ENCODE results near the gene CSF1.
A peak's percentile ranks its signal among the peaks of the same experiment; 100 is the strongest.

CSF1 gene

DNA sequence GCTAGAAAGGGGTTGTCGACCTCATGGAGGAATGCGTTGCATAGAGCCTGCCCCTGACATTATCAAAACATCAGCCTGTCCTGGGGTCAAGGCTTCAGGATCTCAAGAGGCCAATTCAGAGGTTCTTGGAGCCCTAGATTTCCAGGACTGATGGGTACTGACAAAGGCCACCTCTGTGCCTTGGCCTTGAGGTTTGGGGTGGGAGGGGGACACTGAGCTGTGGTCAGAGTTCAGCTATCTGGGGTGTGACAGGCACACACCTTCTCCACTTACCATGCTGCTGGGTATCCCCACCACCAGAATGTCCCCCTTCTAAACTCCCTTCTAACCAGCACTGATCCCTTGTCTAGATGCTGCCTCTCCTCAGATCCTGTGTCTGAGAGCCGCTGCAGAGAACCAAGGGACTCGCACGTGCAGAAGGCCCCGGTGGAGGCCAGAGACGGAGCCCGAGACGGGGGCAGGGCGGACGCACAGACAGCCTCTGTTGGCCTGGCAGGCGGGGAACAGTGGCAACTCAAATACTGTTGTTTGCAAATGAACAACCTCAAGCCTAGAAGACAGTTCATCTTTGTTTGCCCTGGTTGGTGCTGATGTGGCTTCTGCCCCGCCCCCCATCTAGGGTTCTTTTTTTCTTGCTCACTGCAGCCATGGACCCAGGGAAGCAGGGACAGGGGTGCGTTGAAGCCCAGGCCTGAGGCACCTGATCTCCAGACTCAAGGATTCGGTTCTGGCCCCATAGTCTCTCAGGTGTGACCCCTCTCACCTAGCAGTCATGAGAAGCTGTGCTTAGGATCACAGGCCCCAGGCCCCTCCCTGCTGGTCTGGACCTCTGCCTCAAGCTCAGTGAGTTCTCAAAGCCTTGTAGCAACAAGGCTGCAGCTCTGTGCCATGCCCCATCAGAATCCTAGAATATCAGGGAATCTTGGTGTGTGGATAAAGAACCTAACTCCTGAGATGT lies 28.1 kb upstream of the CSF1 start:
- no peak for DNase-seq

DNA sequence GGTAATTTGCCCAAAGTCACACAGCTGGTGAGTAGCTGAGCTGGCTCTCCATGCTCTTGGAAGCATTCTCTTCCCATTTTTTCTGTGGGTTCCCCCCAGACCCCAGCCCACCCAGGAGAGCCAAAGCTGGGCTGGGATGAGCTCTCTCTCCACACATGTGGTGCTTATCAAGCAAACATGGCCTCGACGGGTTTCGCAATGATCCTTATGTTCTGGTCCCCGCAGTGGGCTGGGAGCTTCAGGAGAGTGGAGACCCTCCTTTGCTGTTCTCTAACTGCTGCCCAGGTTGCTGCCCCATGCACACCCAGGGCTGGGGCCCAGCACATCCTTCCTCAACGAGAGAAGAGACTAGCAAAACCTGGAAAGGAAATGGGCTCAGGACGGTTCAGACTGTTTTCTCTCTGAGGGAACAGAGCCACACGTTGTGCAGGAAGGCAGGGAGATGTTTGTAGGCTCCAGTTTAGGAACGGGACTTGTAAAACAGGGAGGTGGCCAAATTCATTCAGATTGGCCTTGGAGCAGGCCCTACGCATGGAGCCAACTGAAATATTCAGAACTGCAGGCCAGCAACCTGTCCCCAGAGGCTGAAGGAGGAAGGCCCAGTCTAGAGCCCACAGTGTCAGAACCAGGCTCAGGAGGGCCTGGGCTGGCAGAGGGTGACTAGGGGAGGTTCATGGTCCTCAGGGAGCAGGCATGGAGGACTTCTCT lies 27.2 kb upstream of the CSF1 start:
- DNase-seq: peak in 1 of 2 experiments; percentile 25

DNA sequence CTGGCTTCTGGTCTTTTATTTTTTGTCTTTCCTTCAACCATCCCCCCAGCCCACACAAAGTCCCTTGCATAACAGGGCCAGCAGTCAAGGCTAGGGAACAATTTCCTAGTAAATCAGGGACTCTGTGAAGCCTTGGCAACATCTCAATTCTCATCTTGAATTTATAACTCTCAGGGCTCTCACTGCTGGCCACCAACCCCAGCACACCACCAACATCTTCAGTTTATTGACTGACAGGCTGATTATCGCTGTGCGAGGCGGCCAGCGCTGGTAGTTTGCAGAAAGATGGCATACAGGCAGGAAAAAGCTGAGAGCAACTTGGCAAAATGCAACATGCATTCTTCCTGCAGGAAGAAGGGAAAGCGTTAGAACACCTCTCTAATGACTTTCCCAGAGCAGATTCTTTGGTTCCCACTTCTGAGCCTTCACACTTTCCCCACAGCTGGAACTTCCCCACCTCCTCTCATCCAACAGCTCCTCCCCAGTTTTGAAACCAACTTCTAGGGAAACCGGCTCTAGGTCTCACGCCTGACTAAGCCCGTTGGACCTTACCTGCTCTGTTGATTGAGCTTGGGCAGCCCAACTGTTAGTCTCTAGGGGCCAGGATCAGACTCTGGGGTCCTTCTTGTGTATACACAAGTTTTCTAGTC lies 26.3 kb upstream of the CSF1 start:
- DNase-seq: no peak

DNA sequence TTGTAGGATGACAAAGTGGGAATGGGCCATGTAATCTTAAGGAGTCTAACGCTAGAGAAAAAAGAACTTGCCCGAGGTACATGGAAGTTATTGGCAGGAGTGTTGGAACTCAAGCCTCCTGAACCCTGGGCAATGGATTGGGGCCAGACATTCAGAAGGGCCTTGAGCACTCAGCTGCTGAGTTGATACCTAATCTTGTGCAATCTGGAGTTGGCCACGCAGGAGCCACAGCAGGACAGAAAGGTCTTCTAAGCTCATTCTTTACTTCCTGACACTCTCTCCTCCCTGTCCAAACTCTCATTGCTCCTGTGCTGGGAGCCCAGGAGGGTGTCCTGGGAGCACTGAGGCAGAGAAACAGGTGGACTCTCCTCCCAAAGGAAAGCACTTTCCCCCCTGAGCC lies 25.1 kb upstream of the CSF1 start:
- DNase-seq: no peak

DNA sequence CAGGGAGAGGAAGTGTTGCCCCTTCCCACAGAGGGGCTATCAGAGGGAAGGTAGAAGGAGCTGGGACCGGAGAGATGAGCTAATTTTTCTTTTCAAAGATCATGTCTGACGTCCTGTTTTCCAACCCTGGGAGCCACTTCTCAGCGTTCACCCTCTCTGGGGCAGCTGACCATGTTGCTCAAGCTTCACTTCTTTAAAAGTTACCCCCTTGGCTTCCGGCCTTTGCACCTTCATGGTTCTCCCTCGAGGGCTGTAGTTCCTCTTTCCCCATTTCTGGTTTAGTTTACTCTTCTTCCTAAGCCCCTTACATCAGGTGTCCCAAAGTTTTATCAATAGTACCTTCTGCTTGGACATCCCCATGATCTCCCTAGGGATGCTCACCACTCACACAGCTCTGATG lies 23.8 kb upstream of the CSF1 start:
- peak; percentile 71 to 75 for DNase-seq

DNA sequence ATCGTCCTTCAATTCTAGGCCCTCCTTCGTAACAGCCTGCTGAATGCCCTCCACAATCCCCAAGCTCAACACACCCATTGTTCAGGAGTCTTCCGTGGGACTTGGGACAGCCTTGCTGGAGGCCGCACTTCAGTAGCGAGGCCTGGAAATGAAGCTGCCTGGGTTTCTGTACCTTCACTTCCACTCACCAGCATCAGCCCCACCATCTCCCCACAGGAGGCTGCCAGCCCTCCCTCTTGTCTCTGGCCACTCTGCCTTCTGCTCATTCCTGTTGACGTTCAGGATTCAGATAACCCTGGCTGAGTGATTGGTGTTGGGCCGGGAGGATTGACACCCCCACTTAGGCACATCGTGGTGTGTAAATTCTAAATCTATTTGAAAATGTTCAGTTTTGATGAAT lies 23.4 kb upstream of the CSF1 start:
- no peak for DNase-seq

DNA sequence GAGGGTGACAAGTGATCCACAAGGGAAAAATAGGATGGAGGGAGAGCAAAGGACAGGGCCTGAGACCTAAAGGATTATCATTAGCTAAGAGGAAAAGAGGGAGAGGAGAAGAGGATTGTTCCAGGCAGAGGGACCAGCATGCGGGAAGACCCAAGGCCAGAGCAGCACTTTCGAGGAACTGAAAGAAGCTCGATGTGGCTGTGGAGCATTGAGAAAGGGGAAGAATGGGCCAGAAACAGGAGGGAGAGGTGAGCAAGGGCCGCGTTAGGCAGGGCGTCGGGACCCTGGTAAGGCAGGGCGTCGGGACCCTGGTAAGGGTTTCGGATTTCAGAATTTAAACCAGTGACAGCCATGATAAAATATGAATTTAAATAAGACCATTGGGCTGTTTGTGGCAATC lies 22.8 kb upstream of the CSF1 start:
- no peak for DNase-seq

DNA sequence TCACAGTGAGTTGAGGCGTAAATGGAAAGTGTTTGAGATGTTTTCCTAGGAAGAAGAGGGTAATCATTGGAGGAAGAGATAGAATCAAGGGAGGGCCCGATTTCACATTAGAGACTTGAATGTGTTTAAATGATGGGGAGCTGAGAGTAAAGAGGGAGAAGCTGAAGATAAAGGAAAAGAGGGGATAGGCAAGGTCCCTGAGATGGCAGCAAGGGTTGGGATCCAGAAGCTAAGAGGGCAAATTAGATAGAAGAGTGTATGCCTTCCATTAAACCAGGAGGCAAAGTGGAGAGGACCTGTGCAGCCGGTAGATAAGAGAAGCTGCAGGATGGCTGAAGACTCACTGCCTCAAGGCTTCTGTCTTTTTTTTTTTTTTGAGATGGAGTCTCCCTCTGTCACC lies 21.6 kb upstream of the CSF1 start:
- no peak for DNase-seq

DNA sequence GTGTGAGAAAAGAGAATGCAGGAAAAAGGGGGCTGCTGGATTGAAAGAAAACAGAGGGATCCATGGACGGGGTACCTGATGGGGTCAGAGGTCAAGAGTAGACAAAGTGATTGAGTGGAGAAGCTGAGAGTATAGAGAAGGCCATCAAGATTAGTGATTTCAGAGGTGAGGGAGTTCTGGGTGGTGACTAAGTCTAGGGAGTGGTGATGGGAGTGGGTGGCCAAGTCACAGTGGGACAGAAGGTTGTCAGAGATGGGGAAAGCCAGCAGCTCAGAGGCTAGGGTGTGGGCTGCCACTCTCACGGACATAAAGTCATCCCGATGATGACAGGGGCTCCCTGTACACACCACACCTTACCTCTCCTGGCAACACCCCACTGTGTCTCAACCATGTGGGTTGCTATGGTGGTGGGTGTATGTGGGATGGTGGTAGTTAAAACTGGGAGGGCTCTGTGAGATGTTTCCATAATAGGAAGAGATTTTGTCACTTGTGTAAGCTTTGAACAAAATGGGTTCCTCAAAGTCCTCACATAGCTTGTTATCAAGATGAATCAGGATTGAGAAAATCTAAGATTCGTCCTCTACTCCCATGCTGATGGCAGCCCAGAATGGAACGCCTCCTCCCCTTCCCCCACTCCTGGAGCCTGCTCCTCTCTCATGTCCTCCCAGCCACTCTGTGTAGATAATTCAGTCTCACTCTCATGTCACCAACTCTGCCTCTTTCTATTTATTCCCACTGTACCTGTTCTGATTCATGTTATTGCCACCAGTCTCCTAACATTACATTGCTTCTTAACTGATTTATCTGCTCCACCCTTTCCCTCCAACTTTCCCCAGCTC lies 20.3 kb upstream of the CSF1 start:
- no peak for DNase-seq

DNA sequence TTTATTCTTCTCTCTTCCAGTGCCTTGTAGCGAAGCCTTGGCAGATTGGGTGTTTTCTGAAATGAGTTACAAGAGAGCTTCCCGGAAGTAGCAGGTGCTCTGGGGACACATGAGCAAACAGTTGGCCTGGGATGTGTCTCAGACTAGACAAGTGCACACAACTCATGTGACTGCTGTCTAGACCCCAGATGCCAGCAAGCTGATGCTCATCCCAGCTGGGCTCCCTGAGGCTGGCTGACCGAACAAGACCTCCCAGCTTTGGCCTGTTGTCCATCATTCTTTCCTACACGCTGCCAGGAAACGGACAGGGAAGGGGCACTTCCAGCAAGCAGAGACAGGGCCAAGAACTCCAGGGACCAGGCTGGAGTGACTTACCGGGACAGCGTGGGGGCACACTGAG lies 18.7 kb upstream of the CSF1 start:
- no peak for DNase-seq

DNA sequence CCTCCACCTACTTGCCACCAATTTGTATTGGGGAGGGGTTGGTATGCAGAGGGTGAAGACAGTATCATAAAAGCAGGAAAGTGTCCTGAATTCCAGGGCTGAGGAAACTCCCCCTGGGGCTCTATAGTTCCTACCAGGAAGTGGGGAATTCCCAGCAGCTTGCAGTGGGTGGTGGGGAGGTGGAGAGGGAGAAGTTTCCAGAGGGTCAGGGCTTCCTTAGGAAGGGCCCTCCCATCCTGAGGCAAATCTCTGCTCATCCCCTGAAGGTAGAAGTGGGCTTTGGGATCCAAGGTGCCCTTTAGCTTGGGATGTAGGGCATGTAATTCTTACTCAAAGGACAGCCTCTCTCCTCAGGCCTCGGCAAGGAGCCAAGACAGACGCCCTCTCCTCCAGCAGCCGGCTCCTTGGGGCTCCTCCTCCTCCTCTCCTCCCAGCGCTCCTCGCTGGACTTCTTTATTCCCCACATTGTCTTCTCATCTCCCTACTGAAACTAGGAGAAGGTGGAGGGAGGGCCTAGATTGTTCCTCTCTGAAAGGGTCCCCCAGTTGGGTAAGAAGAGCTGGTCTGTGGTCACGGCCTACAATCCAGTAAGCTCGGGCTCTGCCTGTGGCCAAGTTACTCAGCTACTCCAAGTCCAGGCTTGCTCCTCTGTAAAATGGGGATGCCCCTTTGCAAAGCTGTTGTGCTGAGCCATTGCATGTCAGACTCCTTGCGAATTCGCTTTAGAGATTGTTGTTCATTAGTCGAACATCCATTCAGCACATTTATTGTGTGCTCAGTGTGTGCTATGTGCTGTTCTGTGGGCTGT lies 17.9 kb upstream of the CSF1 start:
- no peak for DNase-seq

DNA sequence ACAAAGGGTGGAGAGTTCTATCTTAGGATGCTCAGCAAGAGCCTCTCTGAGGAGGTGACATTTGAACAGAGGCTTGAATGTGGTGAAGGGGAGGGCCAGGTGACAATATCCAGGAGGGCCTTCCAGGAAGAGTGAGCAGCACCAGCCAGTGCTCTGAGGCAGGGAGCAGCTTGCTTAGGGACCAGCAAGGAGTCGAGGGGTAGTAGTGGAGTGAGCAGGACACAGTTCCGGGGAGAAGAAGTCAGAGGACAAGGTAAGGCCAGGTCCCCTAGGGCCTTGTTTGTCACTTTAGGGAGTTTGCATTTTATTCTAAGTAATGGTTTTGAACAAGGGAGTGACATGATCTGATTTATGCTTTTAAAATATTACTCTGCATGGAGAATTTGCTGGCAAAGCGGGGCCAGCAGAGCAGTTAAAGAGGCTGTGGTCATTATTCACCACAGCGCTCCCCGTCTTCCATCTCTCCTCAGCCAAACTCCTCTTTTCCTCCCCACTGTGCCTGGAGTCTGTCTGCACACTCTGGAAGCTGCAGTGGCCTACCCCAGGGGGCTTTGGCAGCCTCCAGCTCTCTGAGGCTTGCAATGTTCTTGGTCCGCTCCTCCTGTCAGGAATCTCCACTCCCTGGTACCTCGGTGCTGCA lies 17.0 kb upstream of the CSF1 start:
- DNase-seq: no peak

DNA sequence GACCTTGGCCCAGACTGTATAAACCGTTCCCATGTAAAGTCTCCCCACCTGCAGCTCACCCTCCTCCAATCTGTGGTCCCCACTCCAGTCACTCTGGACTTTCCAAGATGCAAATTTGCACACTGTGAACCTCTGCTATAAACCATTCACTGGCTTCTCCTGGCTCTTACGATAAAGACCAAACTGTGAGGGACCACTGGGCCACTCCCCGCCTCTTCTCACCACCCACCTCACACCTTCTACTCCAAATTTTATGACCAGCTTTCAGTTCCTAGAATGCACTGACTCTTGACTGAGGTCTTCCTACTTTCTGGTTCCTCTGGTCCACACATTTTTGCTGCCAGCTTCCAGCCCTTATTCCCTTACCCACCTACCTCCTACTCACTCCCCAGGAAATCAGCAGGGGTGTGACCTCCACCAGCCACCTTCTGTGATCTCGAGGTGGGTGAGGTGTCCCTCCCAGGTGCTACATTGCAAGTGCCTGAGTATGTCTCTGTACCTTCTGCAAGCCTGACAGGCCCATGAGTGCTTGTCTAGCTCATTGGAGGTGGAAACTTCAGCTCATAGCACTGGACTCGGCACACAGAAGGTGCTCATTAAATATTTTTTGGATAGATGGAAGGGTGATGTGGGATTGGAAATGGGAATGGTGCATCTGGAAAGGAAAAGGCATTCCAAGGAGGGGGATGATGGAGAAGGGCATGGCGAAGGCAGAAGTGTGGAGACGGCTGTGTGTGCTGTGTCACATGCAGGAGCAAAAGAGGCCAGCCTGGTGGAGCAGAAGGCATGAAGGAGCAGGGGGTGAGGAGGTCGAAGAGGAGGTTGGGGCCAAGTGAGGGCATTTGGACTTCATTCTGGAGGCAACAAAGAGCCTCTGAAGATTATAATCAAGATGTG lies 15.6 kb upstream of the CSF1 start:
- DNase-seq: no peak

DNA sequence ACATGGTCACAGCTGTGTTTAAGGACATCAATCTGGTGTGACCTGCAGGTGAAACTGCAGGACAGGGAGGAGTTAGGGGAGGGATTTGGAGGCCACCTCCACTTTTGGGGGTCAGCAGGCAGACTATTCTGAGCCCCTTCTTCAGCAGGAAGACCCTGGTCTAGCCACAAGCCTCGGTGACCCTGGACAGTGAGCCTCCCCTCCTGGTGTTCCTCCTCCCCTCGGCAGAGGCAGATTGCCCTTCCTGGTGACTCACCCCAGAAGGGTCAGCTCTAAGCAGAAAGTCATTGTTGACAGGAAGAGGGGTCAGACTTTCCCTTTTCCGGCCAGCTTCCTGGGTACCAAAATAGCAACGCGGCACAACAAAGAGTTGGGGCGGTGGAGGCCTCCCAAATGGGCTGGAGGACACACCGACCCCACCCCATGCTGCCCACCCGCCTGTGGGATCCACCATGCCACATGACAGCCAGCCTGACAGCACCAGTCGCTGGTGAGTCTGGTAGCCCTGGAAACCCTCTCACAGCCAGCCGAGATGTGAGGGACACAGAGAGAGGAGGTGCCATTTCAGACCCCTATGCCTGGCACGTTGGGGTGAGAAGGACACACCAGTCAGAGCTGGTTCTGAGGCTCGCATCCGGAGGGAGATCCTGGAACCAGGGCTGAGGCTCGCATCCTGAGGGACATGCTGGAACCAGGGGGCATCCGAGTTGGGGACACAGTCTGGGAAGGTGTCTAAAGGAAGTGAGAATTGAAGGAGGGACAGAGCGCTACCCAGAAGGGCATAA lies 14.7 kb upstream of the CSF1 start:
- no peak for DNase-seq

DNA sequence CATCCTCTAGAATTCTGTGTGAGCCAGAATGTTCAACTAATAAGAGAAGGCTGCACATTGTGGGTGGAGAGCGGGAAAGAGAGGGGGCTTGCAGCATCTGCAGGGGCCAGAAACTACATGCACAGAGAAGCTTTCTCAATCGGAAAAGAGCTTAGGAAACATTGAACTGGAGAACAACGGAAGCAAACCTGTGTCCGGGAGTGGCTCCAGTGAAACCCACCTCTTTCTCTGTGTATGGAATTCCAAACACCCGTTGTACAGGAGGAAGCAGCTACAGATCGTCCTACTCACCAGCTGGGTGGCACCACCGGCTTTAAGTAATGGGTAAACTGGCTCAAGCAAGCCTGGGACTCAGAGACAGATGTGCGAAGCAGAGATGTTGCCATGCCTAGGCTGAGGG lies 14.0 kb upstream of the CSF1 start:
- DNase-seq: no peak

DNA sequence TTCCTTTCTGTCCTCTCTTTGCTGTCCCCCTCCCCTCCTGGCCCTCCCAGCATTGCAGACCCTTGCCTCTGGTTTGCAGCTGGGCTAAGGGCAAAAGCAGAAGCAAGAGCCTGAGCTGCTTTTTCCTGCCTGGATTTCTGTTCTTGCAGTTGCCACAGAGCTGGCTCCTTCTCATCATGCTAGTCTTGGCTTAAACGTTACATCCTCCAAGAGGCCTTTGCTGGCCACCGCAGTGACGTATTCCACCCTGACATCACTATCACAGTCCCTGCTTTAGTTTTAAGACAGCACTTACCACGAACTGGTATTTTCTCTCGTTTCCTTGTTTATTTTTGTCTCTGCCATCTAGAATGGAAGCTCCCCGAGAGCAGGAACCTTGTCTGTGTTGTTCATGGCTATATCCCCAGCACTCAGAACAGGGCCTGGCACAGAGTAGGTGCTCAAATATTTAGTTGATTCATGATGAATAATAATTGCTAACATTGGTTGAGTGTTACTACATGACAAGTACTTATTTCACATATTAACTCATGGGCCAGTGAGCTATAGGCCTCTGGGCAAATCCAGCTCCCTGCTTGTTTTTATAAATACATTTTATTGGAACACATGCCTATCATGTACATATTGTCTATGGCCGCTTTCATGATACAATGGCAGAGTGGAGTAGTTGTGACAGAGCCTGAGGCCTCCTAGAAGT lies 13.2 kb upstream of the CSF1 start:
- DNase-seq: peak; percentile 42 to 43

DNA sequence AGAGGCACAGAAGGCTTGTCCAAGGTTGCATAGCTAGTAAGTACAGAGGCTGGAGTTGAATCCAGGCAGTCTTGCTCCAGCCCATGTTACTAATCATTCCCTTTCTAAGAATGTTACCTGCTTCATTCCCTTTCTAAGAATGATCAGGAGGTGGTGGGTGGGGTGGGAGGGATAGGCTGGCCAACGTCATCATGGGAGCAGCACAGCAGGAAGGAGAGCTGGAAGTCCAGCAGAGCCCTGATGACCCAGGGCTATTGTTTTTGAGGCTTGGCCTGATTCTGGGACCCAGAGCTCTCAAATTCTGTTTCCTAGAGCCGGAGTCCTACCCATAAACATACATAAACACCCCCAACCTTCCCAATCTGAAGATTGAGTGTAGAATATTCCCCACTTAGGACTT lies 11.8 kb upstream of the CSF1 start:
- no peak for DNase-seq

DNA sequence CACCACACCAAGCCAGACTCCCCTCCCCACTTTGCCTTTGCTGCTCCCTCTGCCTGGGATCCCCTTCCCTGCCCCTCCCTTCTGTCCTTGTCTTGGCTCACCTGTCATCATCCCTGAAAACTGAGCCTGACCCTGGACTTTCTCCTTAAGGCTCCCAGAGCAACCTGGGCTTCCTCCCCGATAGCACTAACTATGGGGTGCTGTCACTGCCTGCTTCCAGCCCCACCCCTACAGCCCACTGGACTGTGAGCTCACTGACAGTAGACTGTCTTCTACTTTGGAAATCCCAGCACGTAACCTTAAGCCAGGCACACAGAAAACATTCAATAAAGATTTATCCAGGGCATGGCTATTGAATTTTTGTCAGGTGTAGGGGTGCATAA lies 9.5 kb upstream of the CSF1 start:
- DNase-seq: no peak
